Psoas muscle (tissue), 8 donors: ENCODE data around the gene PLA1A. TPM values are rescaled to one million over a fixed set of nuclear protein-coding genes. Genes with fewer than 3 reads are reported as not detected.

Source experiments
- ATAC-seq, 4 donors: fragments of 200-7000 bp; cut with Tn5 transposase; one replicate each; pipeline ENCODE4 v1.9.1; 2020; ENCODE audit warnings: moderate library complexity in 3 of 4, mild to moderate bottlenecking in 2 of 4
- DNase-seq, 2 donors: peaks; one replicate each; pipeline ENCODE4 v3.0.0-alpha.2; 2020
- H3K27ac ChIP-seq: fragments of 200-600 bp; one replicate; pipeline ENCODE4 v1.8.0; 2022
- H3K27me3 ChIP-seq, 3 donors: fragments of 200-600 bp in 1 of 3; one replicate each; pipeline versions ENCODE4 v1.6.1 to v1.8.0; 2013 to 2022; ENCODE audit warnings: low read length in 2 of 3, mild to moderate bottlenecking in 2 of 3, moderate library complexity in 1 of 3; ENCODE audit not compliant: insufficient read depth in 3 of 3
- H3K36me3 ChIP-seq, 2 donors: fragments of 200-600 bp in 1 of 2; one replicate each; pipeline versions ENCODE4 v1.6.1 to v1.8.0; 2013 to 2022; ENCODE audit warnings: low read depth in 1 of 2, mild to moderate bottlenecking in 1 of 2, moderate library complexity in 1 of 2; ENCODE audit not compliant: insufficient read depth in 1 of 2
- H3K4me1 ChIP-seq: fragments of 200-600 bp; one replicate; pipeline ENCODE4 v1.8.0; 2022
- H3K4me3 ChIP-seq: fragments of 200-600 bp; one replicate; pipeline ENCODE4 v1.8.0; 2022; ENCODE audit warnings: mild to moderate bottlenecking
- H3K9me3 ChIP-seq: fragments of 200-600 bp; one replicate; pipeline ENCODE4 v1.8.0; 2022
- WGBS, 3 donors: extraction: QIAGEN DNeasy Blood & Tissue Kit; methylation state at CpG; one replicate each; pipeline versions ENCODE4 v1.1.6 to v1.1.7; 2013; 5-methylcytosine and 5-hydroxymethylcytosine counted together
- intact Hi-C, 2 donors: fragments of 100-400 bp; cut with DNase I; formaldehyde crosslinking; loops; one replicate each; pipeline versions ENCODE4 v1.11.0 to v1.14.2; 2022
- polyA plus RNA-seq, 3 donors: library from polyadenylated mRNA; stranded (reverse); fragments of 200-250 nt; gene quantifications; one replicate each; pipeline ENCODE4 v1.2.3, GENCODE V29; 2013
- total RNA-seq, 4 donors: library from RNA; stranded (reverse); fragmentation: NEBNext Ultra II Directional in 2 of 4; extraction: Animal tissue kit (Norgen Biotek cat#: 25700) in 2 of 4; gene quantifications; one replicate each; pipeline versions ENCODE4 v1.2.1 to v1.2.4, GENCODE V29; 2021 to 2023
- TF ChIP-seq, protein P1 (sequence below): fragments of 200-600 bp; IDR thresholded peaks from one replicate; pipeline ENCODE4 v1.8.0; 2022; ENCODE audit warnings: antibody characterized with exemption
- donor health status: healthy with polysubstance abuse.
- donor health status: DM: no; HTN: no; CAD: no; lungs with moderate emphysema.
- donor health status: Bipolar disorder and iron deficiency.
- donor health status: healthy.
- donor health status: DM: yes; HTN: yes; CAD: no.
- donor health status: DM: no; HTN: no; CAD: no.
- donor health status: DM: no; HTN: no; CAD: no.
- donor health status: DM: yes; HTN: yes; CAD: no.

The PLA1A gene
- total and polyA plus RNA-seq, 7 donors: 1.1 to 11.7 (median 2.5) TPM

DNA sequence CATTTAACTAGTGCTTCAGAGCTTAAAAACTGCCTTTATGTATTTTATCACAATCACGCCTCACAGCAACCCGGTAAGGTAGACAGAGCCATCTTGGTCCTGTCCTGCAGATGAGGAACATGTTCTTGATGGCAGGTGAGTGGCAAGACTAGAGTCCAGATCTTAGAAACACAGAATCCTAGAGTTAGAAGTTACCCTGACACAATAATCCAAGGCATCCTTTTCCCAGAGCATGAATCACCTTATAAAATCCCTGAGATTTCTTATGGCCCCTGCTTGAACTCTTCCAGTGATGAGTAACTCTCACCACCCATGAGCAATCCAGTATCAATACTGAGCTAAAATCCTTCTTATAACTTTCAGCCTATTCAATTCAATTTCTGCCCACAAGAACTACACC, 45.8 kb downstream of the PLA1A start:
- TF ChIP-seq, protein P1, sequence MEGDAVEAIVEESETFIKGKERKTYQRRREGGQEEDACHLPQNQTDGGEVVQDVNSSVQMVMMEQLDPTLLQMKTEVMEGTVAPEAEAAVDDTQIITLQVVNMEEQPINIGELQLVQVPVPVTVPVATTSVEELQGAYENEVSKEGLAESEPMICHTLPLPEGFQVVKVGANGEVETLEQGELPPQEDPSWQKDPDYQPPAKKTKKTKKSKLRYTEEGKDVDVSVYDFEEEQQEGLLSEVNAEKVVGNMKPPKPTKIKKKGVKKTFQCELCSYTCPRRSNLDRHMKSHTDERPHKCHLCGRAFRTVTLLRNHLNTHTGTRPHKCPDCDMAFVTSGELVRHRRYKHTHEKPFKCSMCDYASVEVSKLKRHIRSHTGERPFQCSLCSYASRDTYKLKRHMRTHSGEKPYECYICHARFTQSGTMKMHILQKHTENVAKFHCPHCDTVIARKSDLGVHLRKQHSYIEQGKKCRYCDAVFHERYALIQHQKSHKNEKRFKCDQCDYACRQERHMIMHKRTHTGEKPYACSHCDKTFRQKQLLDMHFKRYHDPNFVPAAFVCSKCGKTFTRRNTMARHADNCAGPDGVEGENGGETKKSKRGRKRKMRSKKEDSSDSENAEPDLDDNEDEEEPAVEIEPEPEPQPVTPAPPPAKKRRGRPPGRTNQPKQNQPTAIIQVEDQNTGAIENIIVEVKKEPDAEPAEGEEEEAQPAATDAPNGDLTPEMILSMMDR: no peak
- Histone ChIP-seq H3K27me3 (no peaks in the 10 kb centered on the region), H3K4me3 (no peak overlapping the region), H3K36me3 (peaks cover 7 to 87% of the 10 kb centered on the region in 2 donors), H3K27ac (peak overlapping the region; percentile 97), H3K9me3 (no peaks in the 10 kb centered on the region), H3K4me1 (peaks cover 65% of the 10 kb centered on the region)
- 92 to 96% (median 93%) methylated on average over 2 of the region's 2 CpGs for WGBS, 3 donors
- DNase-seq (no peak), ATAC-seq (peak in 1 of 4 donors; percentile 26)
- intact Hi-C loops: no loop called here

- no peak for DNase-seq
- intact Hi-C loops: no loop called here
- WGBS, 3 donors: 34 to 39% (median 38%) methylated on average over 1 of the region's 1 CpG
- H3K27me3 ChIP-seq: no peaks in the 10 kb centered on the region
- H3K36me3 ChIP-seq: peaks cover 7 to 97% of the 10 kb centered on the region in 2 donors
- peak overlapping the region; percentile 8 for H3K4me3 ChIP-seq
- TF ChIP-seq, protein P1: no peak
- peak in 2 of 4 donors; percentile 51 to 56 for ATAC-seq
- no peaks in the 10 kb centered on the region for H3K9me3 ChIP-seq
- H3K27ac ChIP-seq: peak overlapping the region; percentile 97
- H3K4me1 ChIP-seq: peaks cover 70% of the 10 kb centered on the region
Measured at GRCh38 chr3:119644481-119644880, 46.8 kb downstream of the PLA1A start.

GRCh38 chr3:119645813-119646212, 48.1 kb downstream of the PLA1A start:
- intact Hi-C loops: no loop called here
- 93 to 100% (median 93%) methylated on average over 1 of the region's 1 CpG for WGBS, 3 donors
- Histone ChIP-seq H3K27me3 (no peaks in the 10 kb centered on the region), H3K4me3 (no peak overlapping the region), H3K36me3 (peaks cover 7 to 88% of the 10 kb centered on the region in 2 donors), H3K4me1 (peaks cover 81% of the 10 kb centered on the region), H3K27ac (peak overlapping the region; percentile 97), H3K9me3 (no peaks in the 10 kb centered on the region)
- TF ChIP-seq, protein P1: no peak
- DNase-seq: no peak
- no peak for ATAC-seq

DNA sequence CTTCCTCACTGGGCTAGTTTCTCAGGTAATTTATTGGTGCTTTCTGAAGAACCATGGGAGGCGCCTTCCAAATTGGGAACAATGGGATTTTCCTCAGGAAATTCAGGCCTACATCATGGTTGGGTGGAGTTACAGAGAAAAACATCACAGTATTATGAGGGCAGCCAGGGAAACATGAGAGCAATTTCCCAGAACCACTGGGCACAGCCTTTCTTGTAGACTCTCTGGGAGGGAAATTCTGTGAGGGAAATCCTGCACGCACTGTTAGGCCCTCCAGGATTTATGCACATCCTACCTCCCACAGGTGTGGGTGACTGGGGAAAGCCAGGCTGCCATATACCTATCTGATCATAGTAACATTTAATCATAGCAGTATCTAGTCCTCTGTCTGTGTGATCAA, 49.5 kb downstream of the PLA1A start:
- Histone ChIP-seq H3K27ac (peak overlapping the region; percentile 97), H3K4me1 (peaks cover 95% of the 10 kb centered on the region), H3K4me3 (peak overlapping the region; percentile 36), H3K36me3 (peaks cover 3 to 76% of the 10 kb centered on the region in 2 donors), H3K27me3 (no peaks in the 10 kb centered on the region), H3K9me3 (no peaks in the 10 kb centered on the region)
- TF ChIP-seq, protein P1: no peak
- DNase-seq (no peak), ATAC-seq (no peak)
- WGBS, 3 donors: 49 to 53% (median 53%) methylated on average over 2 of the region's 2 CpGs
- intact Hi-C loops: no loop called here
